ENCODE data around the gene CLEC7A. TPM values are rescaled to one million over a fixed set of nuclear protein-coding genes. Genes with fewer than 3 reads are reported as not detected.

CLEC7A gene
- total RNA-seq, 1 donor from 2014 or later = not detected

- Mint-ChIP-seq H3K4me1 (ENCODE audit: unreplicated experiment) (no peaks in the 10 kb centered on the region), H3K27me3 (ENCODE audit: unreplicated experiment) (peaks cover 20% of the 10 kb centered on the region), H3K4me3 (ENCODE audit: unreplicated experiment) (no peak overlapping the region), H3K9me3 (ENCODE audit: unreplicated experiment) (no peaks in the 10 kb centered on the region), H3K36me3 (ENCODE audit: unreplicated experiment) (no peaks in the 10 kb centered on the region), H3K27ac (ENCODE audit: unreplicated experiment) (no peak overlapping the region)
- DNase-seq (ENCODE audit: extremely low spot score, unreplicated experiment) = no peak
- no peak for TF ChIP-seq CTCF (IDR thresholded peaks at IDR 0.05)
Observed at GRCh38 chr12:10142976-10143589, 13.1 kb upstream of the CLEC7A start.

GRCh38 chr12:10140001-10140400 is 10.0 kb upstream of the CLEC7A start:
- Mint-ChIP-seq H3K27me3 (ENCODE audit: unreplicated experiment) (peaks cover 14% of the 10 kb centered on the region), H3K4me1 (ENCODE audit: unreplicated experiment) (no peaks in the 10 kb centered on the region), H3K36me3 (ENCODE audit: unreplicated experiment) (no peaks in the 10 kb centered on the region), H3K4me3 (ENCODE audit: unreplicated experiment) (no peak overlapping the region), H3K27ac (ENCODE audit: unreplicated experiment) (no peak overlapping the region), H3K9me3 (ENCODE audit: unreplicated experiment) (no peaks in the 10 kb centered on the region)
- DNase-seq (ENCODE audit: extremely low spot score, unreplicated experiment) = no peak
- peak; percentile 64 for TF ChIP-seq CTCF (IDR thresholded peaks at IDR 0.05)

GRCh38 chr12:10136637-10137205 is 6.7 kb upstream of the CLEC7A start:
- Mint-ChIP-seq H3K9me3 (ENCODE audit: unreplicated experiment) (no peaks in the 10 kb centered on the region), H3K36me3 (ENCODE audit: unreplicated experiment) (no peaks in the 10 kb centered on the region), H3K27me3 (ENCODE audit: unreplicated experiment) (peaks cover 3% of the 10 kb centered on the region), H3K27ac (ENCODE audit: unreplicated experiment) (no peak overlapping the region), H3K4me1 (ENCODE audit: unreplicated experiment) (no peaks in the 10 kb centered on the region), H3K4me3 (ENCODE audit: unreplicated experiment) (no peak overlapping the region)
- DNase-seq (ENCODE audit: extremely low spot score, unreplicated experiment) = no peak
- no peak for TF ChIP-seq CTCF (IDR thresholded peaks at IDR 0.05)

- H3K27ac Mint-ChIP-seq (ENCODE audit: unreplicated experiment) = no peak overlapping the region
- H3K27me3 Mint-ChIP-seq (ENCODE audit: unreplicated experiment) = peaks cover 8% of the 10 kb centered on the region
- no peaks in the 10 kb centered on the region for H3K4me1 Mint-ChIP-seq (ENCODE audit: unreplicated experiment)
- TF ChIP-seq CTCF (IDR thresholded peaks at IDR 0.05) = no peak
- no peak overlapping the region for H3K4me3 Mint-ChIP-seq (ENCODE audit: unreplicated experiment)
- no peaks in the 10 kb centered on the region for H3K9me3 Mint-ChIP-seq (ENCODE audit: unreplicated experiment)
- no peaks in the 10 kb centered on the region for H3K36me3 Mint-ChIP-seq (ENCODE audit: unreplicated experiment)
- DNase-seq (ENCODE audit: extremely low spot score, unreplicated experiment) = no peak
Observed at GRCh38 chr12:10135126-10135525, 5.1 kb upstream of the CLEC7A start.

- TF ChIP-seq CTCF (IDR thresholded peaks at IDR 0.05) = no peak
- Mint-ChIP-seq H3K27ac (ENCODE audit: unreplicated experiment) (no peak overlapping the region), H3K27me3 (ENCODE audit: unreplicated experiment) (peaks cover 20% of the 10 kb centered on the region), H3K4me3 (ENCODE audit: unreplicated experiment) (no peak overlapping the region), H3K9me3 (ENCODE audit: unreplicated experiment) (no peaks in the 10 kb centered on the region), H3K36me3 (ENCODE audit: unreplicated experiment) (no peaks in the 10 kb centered on the region), H3K4me1 (ENCODE audit: unreplicated experiment) (no peaks in the 10 kb centered on the region)
- DNase-seq (ENCODE audit: extremely low spot score, unreplicated experiment) = no peak
Observed at GRCh38 chr12:10132850-10133370, 2.9 kb upstream of the CLEC7A start.

Measured in osteocyte (in vitro differentiated cells).